ENCODE measurements around the gene RABGAP1L. TPM values are rescaled to one million over a fixed set of nuclear protein-coding genes. Genes with fewer than 3 reads are reported as not detected.

RABGAP1L gene
- total and polyA plus RNA-seq, 2 of the 4 experiments (the other 2 are of a cell fraction): 7.9 to 26.7 TPM

- CTCF ChIA-PET: no interaction called here
- dilution Hi-C loops (cut with HindIII; ENCODE audit: low sequenced_read_pairs, unreplicated experiment): no loop called here
- no peak overlapping the region for H3K14ac ChIP-seq (replicated peaks; ENCODE audit: low read depth, low read length)
- no peak overlapping the region for H3K18ac ChIP-seq (ENCODE audit: low read depth, low read length)
- DNase-seq (no peak), ATAC-seq (ENCODE audit: low read depth) (no peak)
- no peak overlapping the region for H2BK5ac ChIP-seq (ENCODE audit: low read depth, low read length, poor library complexity, severe bottlenecking)
- H3K4me3 ChIP-seq (ENCODE audit: insufficient read depth, low read depth, low read length): no peak overlapping the region
- H2BK20ac ChIP-seq (ENCODE audit: low read depth, low read length): no peak overlapping the region
- no peak overlapping the region for H3K27ac ChIP-seq (ENCODE audit: insufficient read depth, low read length)
- H2AK5ac ChIP-seq (ENCODE audit: low read depth, low read length): no peak overlapping the region
- no peak overlapping the region for H2BK15ac ChIP-seq (ENCODE audit: low read depth, low read length)
- H2AK9ac ChIP-seq (replicated peaks; ENCODE audit: low read depth, low read length, poor library complexity): no peak overlapping the region
- no peak overlapping the region for H4K91ac ChIP-seq (ENCODE audit: insufficient read depth, low read depth, low read length)
- in situ Hi-C loops (cut with MboI; ENCODE audit: low sequenced_read_pairs): no loop called here
- H3K9me3 ChIP-seq (ENCODE audit: control insufficient read depth, insufficient read depth, low read length): no peaks in the 10 kb centered on the region
- BruUV-seq (replicated peaks): no TSS peak
- TF ChIP-seq CEBPB (IDR thresholded peaks at IDR 0.05; ENCODE audit: low read depth, low read length): no peak
- TF ChIP-seq RAD21 (IDR thresholded peaks at IDR 0.05; ENCODE audit: low read length): no peak
- no peak for TF ChIP-seq CHD1 (IDR thresholded peaks at IDR 0.05; ENCODE audit: low read depth, low read length)
- TF ChIP-seq, protein P1, sequence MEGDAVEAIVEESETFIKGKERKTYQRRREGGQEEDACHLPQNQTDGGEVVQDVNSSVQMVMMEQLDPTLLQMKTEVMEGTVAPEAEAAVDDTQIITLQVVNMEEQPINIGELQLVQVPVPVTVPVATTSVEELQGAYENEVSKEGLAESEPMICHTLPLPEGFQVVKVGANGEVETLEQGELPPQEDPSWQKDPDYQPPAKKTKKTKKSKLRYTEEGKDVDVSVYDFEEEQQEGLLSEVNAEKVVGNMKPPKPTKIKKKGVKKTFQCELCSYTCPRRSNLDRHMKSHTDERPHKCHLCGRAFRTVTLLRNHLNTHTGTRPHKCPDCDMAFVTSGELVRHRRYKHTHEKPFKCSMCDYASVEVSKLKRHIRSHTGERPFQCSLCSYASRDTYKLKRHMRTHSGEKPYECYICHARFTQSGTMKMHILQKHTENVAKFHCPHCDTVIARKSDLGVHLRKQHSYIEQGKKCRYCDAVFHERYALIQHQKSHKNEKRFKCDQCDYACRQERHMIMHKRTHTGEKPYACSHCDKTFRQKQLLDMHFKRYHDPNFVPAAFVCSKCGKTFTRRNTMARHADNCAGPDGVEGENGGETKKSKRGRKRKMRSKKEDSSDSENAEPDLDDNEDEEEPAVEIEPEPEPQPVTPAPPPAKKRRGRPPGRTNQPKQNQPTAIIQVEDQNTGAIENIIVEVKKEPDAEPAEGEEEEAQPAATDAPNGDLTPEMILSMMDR (conservative IDR thresholded peaks at IDR 0.05; ENCODE audit: low read depth, low read length): no peak
- TF ChIP-seq SMC3 (IDR thresholded peaks at IDR 0.05; ENCODE audit: low read depth, low read length): no peak
- no peak for TF ChIP-seq RCOR1 (IDR thresholded peaks at IDR 0.05; ENCODE audit: insufficient replicate concordance, low read length)
- no peak for TF ChIP-seq RFX5 (IDR thresholded peaks at IDR 0.05; ENCODE audit: low read depth, low read length)
- no peak for TF ChIP-seq BHLHE40 (IDR thresholded peaks at IDR 0.05; ENCODE audit: low read depth, low read length)
- no peak for TF ChIP-seq MAZ (IDR thresholded peaks at IDR 0.05; ENCODE audit: borderline replicate concordance, low read depth, low read length)
- no peak for TF ChIP-seq MXI1 (IDR thresholded peaks at IDR 0.05; ENCODE audit: borderline replicate concordance, low read depth, low read length)
- TF ChIP-seq, protein P2, sequence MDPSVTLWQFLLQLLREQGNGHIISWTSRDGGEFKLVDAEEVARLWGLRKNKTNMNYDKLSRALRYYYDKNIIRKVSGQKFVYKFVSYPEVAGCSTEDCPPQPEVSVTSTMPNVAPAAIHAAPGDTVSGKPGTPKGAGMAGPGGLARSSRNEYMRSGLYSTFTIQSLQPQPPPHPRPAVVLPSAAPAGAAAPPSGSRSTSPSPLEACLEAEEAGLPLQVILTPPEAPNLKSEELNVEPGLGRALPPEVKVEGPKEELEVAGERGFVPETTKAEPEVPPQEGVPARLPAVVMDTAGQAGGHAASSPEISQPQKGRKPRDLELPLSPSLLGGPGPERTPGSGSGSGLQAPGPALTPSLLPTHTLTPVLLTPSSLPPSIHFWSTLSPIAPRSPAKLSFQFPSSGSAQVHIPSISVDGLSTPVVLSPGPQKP (IDR thresholded peaks at IDR 0.05; ENCODE audit: borderline replicate concordance, low read depth, low read length): no peak
- no peak for TF ChIP-seq FOS (IDR thresholded peaks at IDR 0.05; ENCODE audit: low read depth, low read length)
- TF ChIP-seq, protein P3, sequence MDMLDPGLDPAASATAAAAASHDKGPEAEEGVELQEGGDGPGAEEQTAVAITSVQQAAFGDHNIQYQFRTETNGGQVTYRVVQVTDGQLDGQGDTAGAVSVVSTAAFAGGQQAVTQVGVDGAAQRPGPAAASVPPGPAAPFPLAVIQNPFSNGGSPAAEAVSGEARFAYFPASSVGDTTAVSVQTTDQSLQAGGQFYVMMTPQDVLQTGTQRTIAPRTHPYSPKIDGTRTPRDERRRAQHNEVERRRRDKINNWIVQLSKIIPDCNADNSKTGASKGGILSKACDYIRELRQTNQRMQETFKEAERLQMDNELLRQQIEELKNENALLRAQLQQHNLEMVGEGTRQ (IDR thresholded peaks at IDR 0.05; ENCODE audit: low read depth, low read length): no peak
- no peak for TF ChIP-seq POLR2A (IDR thresholded peaks at IDR 0.05; ENCODE audit: low read depth, low read length)
- no peak for TF ChIP-seq NFE2L2 (IDR thresholded peaks at IDR 0.05; ENCODE audit: low read depth, low read length)
- TF ChIP-seq MAFK (IDR thresholded peaks at IDR 0.05; ENCODE audit: low read depth, low read length): no peak
- H3K56ac ChIP-seq (ENCODE audit: extremely low read depth, insufficient read depth, low read length): no peak overlapping the region
- no peaks in the 10 kb centered on the region for H3K9me1 ChIP-seq (ENCODE audit: insufficient read depth, low read length)
- no peak overlapping the region for H4K5ac ChIP-seq (ENCODE audit: low read depth, low read length)
- H4K8ac ChIP-seq (ENCODE audit: low read depth in 2 of 2, low read length in 2 of 2): no peak overlapping the region
- H3K27me3 ChIP-seq (ENCODE audit: control insufficient read depth, insufficient read depth, low read length): no peaks in the 10 kb centered on the region
- H3K79me1 ChIP-seq (ENCODE audit: low read depth in 1 of 2, low read length in 2 of 2): no peaks in the 10 kb centered on the region
- no peak overlapping the region for H3K9ac ChIP-seq (ENCODE audit: low read depth, low read length)
- no peak overlapping the region for H3K4me2 ChIP-seq (ENCODE audit: low read depth, low read length)
- no peaks in the 10 kb centered on the region for H3K36me3 ChIP-seq (ENCODE audit: control insufficient read depth, insufficient read depth, low read length)
- no peak overlapping the region for H2AFZ ChIP-seq (replicated peaks; ENCODE audit: low read length, poor library complexity)
- WGBS, 2 experiments (ENCODE audit: extremely low coverage in 2 of 2, insufficient read length in 1 of 2): no CpG with 5 or more reads among the region's 3 CpGs
- H4K20me1 ChIP-seq (ENCODE audit: insufficient read depth, low read length): no peaks in the 10 kb centered on the region
- H3K4me1 ChIP-seq (ENCODE audit: control insufficient read depth, insufficient read depth, low read length): no peaks in the 10 kb centered on the region
- POLR2A ChIA-PET (ENCODE audit: unreplicated experiment): no interaction called here
- intact Hi-C loops (cut with micrococcal nuclease): no loop called here
- no peak overlapping the region for H3K23ac ChIP-seq (ENCODE audit: low read depth, low read length)
- no peak overlapping the region for H2BK120ac ChIP-seq (ENCODE audit: low read depth, low read length)
- no peak overlapping the region for H3K4ac ChIP-seq (ENCODE audit: low read depth, low read length)
Measured at GRCh38 chr1:174939775-174940545, 780.6 kb downstream of the RABGAP1L start.
